ENCODE data around the gene CALML4.
"Not testable (repeated sequence)": the region's sequence is repeated elsewhere in the genome, so short reads cannot be mapped to it uniquely, and the experiment has no call there.

Gene CALML4

DNA sequence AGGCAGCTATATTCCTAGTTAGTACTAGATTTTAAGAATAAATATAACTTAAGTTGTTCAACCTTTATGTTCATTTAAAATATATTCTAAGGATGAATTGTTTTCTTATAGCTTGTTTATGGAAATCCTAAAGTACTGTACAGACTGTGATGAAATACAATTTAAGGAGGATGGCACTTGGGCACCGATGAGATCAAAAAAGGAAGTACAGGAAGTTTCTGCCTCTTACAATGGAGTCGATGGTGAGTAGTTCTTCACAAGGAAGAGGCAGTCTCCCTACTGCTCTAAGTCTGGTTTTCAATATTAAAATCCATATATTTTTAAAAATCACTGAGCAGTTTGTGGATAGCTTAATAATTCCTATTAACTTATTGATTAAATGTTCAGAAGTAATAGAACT lies 29.6 kb downstream of the CALML4 start:
- ChIA-PET CTCF (no interaction called here), POLR2A (no interaction called here)
- no peak for DNase-seq (ENCODE audit: extremely low spot score)
- TF ChIP-seq FOXM1 (IDR thresholded peaks at IDR 0.05; ENCODE audit: borderline replicate concordance) (no peak), LEF1 (IDR thresholded peaks at IDR 0.05; ENCODE audit: borderline replicate concordance) (no peak), PKNOX1 (IDR thresholded peaks at IDR 0.05) (no peak), ELF4 (IDR thresholded peaks at IDR 0.05) (no peak)

DNA sequence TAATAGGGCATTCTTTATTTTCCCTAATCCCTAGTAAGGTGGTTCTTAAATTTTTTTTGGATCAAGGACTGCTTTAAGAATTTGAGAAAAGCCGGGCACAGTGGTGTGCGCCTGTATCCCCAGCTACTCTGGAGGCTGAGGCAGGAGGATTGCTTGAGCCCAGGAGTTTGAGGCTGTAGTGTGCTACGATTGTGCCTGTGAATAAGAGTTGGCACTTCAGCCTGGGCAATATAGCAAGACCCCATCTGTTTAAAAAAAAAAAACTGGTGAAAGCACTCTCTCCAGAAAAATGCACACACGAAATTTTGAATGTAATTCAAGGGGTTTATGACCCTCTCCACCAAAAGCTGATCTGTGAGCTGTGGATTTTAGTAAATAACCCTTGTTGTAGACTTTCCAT lies 32.0 kb downstream of the CALML4 start:
- TF ChIP-seq L3MBTL2 (conservative IDR thresholded peaks at IDR 0.05) (no peak), FOXM1 (IDR thresholded peaks at IDR 0.05; ENCODE audit: borderline replicate concordance) (no peak), HDGF (IDR thresholded peaks at IDR 0.05; ENCODE audit: borderline replicate concordance) (no peak), FOXK2 (IDR thresholded peaks at IDR 0.05) (no peak), BHLHE40 (IDR thresholded peaks at IDR 0.05; ENCODE audit: borderline replicate concordance) (no peak), PKNOX1 (IDR thresholded peaks at IDR 0.05) (no peak), TARDBP (IDR thresholded peaks at IDR 0.05) (no peak), LEF1 (IDR thresholded peaks at IDR 0.05; ENCODE audit: borderline replicate concordance) (no peak), ARNT (IDR thresholded peaks at IDR 0.05) (no peak), ZNF384 (IDR thresholded peaks at IDR 0.05) (no peak)
- ChIA-PET CTCF (no interaction called here), POLR2A (no interaction called here)
- no peak for DNase-seq (ENCODE audit: extremely low spot score)

DNA sequence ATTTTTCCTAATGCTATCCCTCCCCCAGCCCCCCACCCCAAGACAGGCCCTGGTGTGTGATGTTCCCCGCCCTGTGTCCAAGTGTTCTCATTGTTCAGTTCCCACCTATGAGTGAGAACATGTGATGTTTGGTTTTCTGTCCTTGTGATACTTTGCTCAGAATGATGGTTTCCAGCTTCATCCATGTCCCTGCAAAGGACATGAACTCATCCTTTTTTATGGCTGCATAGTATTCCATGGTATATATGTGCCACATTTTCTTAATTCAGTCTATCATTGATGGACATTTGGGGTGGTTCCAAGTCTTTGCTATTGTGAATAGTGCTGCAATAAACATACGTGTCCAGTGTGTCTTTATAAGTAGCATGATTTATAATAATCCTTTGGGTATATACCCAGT lies 33.1 kb downstream of the CALML4 start:
- POLR2A ChIA-PET; CTCF ChIA-PET; DNase-seq (ENCODE audit: extremely low spot score): not testable (repeated sequence)

DNA sequence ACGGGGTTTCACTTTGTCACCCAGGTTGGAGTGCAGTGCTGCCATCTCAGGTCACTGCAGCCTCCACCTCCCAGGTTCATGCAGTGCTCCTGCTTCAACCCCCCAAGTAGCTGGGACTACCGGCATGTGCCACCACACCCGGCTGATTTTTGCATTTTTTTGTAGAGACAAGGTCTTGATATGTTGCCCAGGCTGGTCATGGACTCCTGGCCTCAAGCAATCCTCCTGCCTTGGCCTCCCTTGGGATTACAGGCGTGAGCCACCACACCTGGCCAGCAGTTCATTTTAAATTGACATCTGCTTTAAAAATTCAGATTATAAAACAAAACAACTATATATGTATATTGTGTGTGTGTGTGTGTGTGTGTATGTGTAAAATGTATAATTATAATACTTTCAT lies 38.3 kb downstream of the CALML4 start:
- ChIA-PET CTCF (interaction anchor here (0.7 kb wide), 1 partner anchor 393 kb away, joined by 3 read pairs; no protein-coding TSS in a partner anchor), POLR2A (no interaction called here)
- TF ChIP-seq NFRKB (IDR thresholded peaks at IDR 0.05) (no peak), BHLHE40 (IDR thresholded peaks at IDR 0.05; ENCODE audit: borderline replicate concordance) (no peak), CTBP1 (IDR thresholded peaks at IDR 0.05; ENCODE audit: borderline replicate concordance) (no peak), ARNT (IDR thresholded peaks at IDR 0.05) (no peak), LEF1 (IDR thresholded peaks at IDR 0.05; ENCODE audit: borderline replicate concordance) (no peak), FOXM1 (IDR thresholded peaks at IDR 0.05; ENCODE audit: borderline replicate concordance) (no peak), ELF4 (IDR thresholded peaks at IDR 0.05) (no peak), L3MBTL2 (conservative IDR thresholded peaks at IDR 0.05) (no peak), PKNOX1 (IDR thresholded peaks at IDR 0.05) (no peak), SUZ12 (IDR thresholded peaks at IDR 0.05) (no peak), TARDBP (IDR thresholded peaks at IDR 0.05) (no peak), FOXA1 (IDR thresholded peaks at IDR 0.05) (no peak), ZNF384 (IDR thresholded peaks at IDR 0.05) (no peak), FOXK2 (IDR thresholded peaks at IDR 0.05) (no peak), SP1 (IDR thresholded peaks at IDR 0.05) (no peak), HDGF (IDR thresholded peaks at IDR 0.05; ENCODE audit: borderline replicate concordance) (no peak)
- DNase-seq (ENCODE audit: extremely low spot score), result no peak

- TF ChIP-seq BHLHE40 (IDR thresholded peaks at IDR 0.05; ENCODE audit: borderline replicate concordance), result no peak
- TF ChIP-seq ELF4 (IDR thresholded peaks at IDR 0.05), result no peak
- TF ChIP-seq CTBP1 (IDR thresholded peaks at IDR 0.05; ENCODE audit: borderline replicate concordance), result no peak
- no peak for TF ChIP-seq LEF1 (IDR thresholded peaks at IDR 0.05; ENCODE audit: borderline replicate concordance)
- TF ChIP-seq SUZ12 (IDR thresholded peaks at IDR 0.05), result no peak
- no peak for TF ChIP-seq FOXK2 (IDR thresholded peaks at IDR 0.05)
- no peak for TF ChIP-seq HDGF (IDR thresholded peaks at IDR 0.05; ENCODE audit: borderline replicate concordance)
- TF ChIP-seq ZNF384 (IDR thresholded peaks at IDR 0.05), result no peak
- no peak for TF ChIP-seq FOXM1 (IDR thresholded peaks at IDR 0.05; ENCODE audit: borderline replicate concordance)
- no peak for DNase-seq (ENCODE audit: extremely low spot score)
- ChIA-PET POLR2A (no interaction called here), CTCF (interaction anchor here (2.1 kb wide), 1 partner anchor 8 kb away, joined by 7 read pairs; no protein-coding TSS in a partner anchor)
Observed at GRCh38 chr15:68163191-68163590, 41.9 kb downstream of the CALML4 start.

DNA sequence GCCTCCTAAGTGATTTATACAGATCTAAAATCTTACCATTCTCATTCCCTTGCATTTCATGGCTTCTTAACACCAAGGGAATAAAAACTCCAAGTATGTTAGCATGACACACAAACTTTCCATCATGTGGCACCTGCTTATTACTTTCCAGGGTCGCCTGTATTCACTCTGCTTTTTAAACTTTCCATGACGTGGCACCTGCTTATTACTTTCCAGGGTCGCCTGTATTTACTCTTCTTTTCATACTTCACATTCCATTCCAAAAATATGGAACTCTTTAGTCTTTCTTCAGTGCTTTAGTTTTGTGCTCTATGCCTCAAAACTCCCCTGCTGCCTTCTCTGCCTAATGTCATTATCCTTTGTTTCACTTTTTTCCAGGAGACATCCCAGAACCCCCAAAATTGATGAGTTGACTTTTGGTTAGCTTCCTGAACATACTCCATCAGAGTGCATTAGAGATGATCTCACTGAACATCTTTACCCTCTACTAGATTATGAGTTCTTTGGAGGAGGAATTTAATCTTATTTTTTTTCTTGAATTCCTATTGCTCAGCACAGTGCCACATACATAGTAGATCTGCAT lies 47.0 kb downstream of the CALML4 start:
- no peak for DNase-seq (ENCODE audit: extremely low spot score)
- POLR2A ChIA-PET, result no interaction called here
- CTCF ChIA-PET, result no interaction called here
- no peak for TF ChIP-seq NFRKB (IDR thresholded peaks at IDR 0.05)
- no peak for TF ChIP-seq SUZ12 (IDR thresholded peaks at IDR 0.05)
- TF ChIP-seq FOXA1 (IDR thresholded peaks at IDR 0.05), result no peak
- TF ChIP-seq HDGF (IDR thresholded peaks at IDR 0.05; ENCODE audit: borderline replicate concordance), result no peak
- TF ChIP-seq ZNF384 (IDR thresholded peaks at IDR 0.05), result no peak
- TF ChIP-seq L3MBTL2 (conservative IDR thresholded peaks at IDR 0.05), result no peak
- TF ChIP-seq BHLHE40 (IDR thresholded peaks at IDR 0.05; ENCODE audit: borderline replicate concordance), result no peak
- no peak for TF ChIP-seq PKNOX1 (IDR thresholded peaks at IDR 0.05)
- TF ChIP-seq CTBP1 (IDR thresholded peaks at IDR 0.05; ENCODE audit: borderline replicate concordance), result no peak
- TF ChIP-seq SP1 (IDR thresholded peaks at IDR 0.05), result no peak
- TF ChIP-seq ARNT (IDR thresholded peaks at IDR 0.05), result no peak
- TF ChIP-seq ELF4 (IDR thresholded peaks at IDR 0.05), result no peak
- TF ChIP-seq FOXK2 (IDR thresholded peaks at IDR 0.05), result no peak
- no peak for TF ChIP-seq TARDBP (IDR thresholded peaks at IDR 0.05)
- TF ChIP-seq FOXM1 (IDR thresholded peaks at IDR 0.05; ENCODE audit: borderline replicate concordance), result no peak
- no peak for TF ChIP-seq LEF1 (IDR thresholded peaks at IDR 0.05; ENCODE audit: borderline replicate concordance)

Measured in HEK293T (cell line).